ENCODE measurements around the gene CYTH1.

DNA sequence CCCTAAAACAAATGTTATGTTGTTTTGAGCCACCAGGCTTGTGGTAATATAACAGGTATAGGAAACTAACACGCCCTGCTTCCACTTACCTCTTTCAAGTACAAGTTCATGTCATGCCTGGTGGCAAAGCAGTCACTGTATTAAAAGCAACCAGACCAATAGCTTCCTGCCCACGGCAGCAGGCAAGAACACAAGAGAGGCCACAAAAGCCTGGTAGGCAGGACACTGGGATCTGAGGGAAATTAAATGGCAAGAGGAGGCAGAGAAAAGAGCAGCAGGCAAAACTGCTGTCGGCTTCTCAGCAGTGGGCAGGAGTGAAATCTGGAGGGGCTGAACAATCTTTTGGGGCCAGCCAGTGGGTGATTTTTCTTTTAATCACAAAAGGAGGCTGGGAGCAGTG is 2.2 kb downstream of the CYTH1 start:
- TF ChIP-seq CTCF (IDR thresholded peaks at IDR 0.05; ENCODE audit: insufficient read depth, low read depth, low read length) (no peak), EZH2 (IDR thresholded peaks at IDR 0.05; ENCODE audit: insufficient read depth, low read length) (no peak)

Data from astrocyte (in vitro differentiated cells and primary cell).